Glutamatergic neuron (in vitro differentiated cells): ENCODE results near the gene STMN3. TPM values are rescaled to one million over a fixed set of nuclear protein-coding genes. Genes with fewer than 3 reads are reported as not detected.

ENCODE experiments used
- DNase-seq: peaks from one replicate; pipeline ENCODE4 v3.0.0; 2022
- H3K27ac Mint-ChIP-seq: one replicate; pipeline ENCODE4 v1.8.0; 2020; ENCODE audit warnings: mild to moderate bottlenecking, mixed read lengths, inconsistent platforms; ENCODE audit not compliant: unreplicated experiment
- H3K27me3 Mint-ChIP-seq: one replicate; pipeline ENCODE4 v1.8.0; 2020; ENCODE audit warnings: mild to moderate bottlenecking, moderate library complexity, mixed read lengths, inconsistent platforms; ENCODE audit not compliant: unreplicated experiment
- H3K36me3 Mint-ChIP-seq: one replicate; pipeline ENCODE4 v1.8.0; 2020; ENCODE audit warnings: mild to moderate bottlenecking, mixed read lengths, inconsistent platforms; ENCODE audit not compliant: unreplicated experiment
- H3K4me1 Mint-ChIP-seq: one replicate; pipeline ENCODE4 v1.8.0; 2020; ENCODE audit warnings: mild to moderate bottlenecking, low read depth, mixed read lengths, inconsistent platforms; ENCODE audit not compliant: unreplicated experiment
- H3K4me3 Mint-ChIP-seq: one replicate; pipeline ENCODE4 v1.8.0; 2020; ENCODE audit warnings: mild to moderate bottlenecking, mixed read lengths, inconsistent platforms; ENCODE audit not compliant: unreplicated experiment
- H3K9me3 Mint-ChIP-seq: one replicate; pipeline ENCODE4 v1.8.0; 2020; ENCODE audit warnings: mild to moderate bottlenecking, moderate library complexity, mixed read lengths, inconsistent platforms; ENCODE audit not compliant: unreplicated experiment
- total RNA-seq: library from RNA; stranded (reverse); fragmentation: NEBNext Ultra II Directional; extraction: Animal tissue kit (Norgen Biotek cat#: 25700); gene quantifications from one replicate; pipeline ENCODE4 v1.2.1, GENCODE V29; 2021; ENCODE audit not compliant: unreplicated experiment
- TF ChIP-seq, protein P1 (sequence below): fragments of 200-600 bp; sonication (generic); IDR thresholded peaks from one replicate; pipeline ENCODE4 v1.5.0; 2021; ENCODE audit not compliant: partially characterized antibody, unreplicated experiment

The STMN3 gene
- total RNA-seq, 1 donor from 2014 or later: 459 TPM

DNA sequence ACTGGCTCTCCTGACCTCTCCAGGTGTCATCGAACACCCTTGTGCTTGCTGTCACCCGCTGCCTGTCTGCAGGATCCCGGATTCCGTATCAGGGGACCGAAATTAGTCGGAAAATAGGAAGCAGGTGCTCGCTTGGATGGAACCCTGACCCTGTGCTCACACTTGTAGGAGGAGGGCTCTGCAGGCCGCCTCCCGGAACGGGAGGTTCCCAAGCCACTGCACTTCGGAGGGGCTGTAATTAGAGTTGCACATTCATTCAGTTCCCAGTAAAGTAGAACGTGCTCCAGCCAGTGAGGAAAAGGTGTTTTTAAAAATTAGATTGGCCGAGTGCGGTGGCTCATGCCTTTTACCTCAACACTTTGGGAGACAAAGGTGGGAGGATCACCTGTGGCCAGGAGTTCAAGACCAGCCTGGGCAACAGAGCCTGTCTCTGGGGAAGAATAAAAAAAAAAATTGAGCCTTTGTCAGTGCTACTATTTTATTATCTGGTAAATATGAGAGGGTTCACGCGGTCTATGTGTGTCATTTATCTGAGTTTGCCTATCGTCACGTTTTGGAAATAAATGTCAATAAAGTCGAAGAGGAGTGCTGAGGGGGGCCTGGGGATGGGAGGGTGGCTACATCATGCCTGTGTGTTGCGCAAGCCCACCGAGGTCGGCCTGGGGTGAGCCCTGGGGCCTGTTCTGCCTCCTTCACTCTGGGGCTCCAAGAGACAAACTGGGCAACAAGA is 24.8 kb downstream of the STMN3 start:
- TF ChIP-seq, protein P1, sequence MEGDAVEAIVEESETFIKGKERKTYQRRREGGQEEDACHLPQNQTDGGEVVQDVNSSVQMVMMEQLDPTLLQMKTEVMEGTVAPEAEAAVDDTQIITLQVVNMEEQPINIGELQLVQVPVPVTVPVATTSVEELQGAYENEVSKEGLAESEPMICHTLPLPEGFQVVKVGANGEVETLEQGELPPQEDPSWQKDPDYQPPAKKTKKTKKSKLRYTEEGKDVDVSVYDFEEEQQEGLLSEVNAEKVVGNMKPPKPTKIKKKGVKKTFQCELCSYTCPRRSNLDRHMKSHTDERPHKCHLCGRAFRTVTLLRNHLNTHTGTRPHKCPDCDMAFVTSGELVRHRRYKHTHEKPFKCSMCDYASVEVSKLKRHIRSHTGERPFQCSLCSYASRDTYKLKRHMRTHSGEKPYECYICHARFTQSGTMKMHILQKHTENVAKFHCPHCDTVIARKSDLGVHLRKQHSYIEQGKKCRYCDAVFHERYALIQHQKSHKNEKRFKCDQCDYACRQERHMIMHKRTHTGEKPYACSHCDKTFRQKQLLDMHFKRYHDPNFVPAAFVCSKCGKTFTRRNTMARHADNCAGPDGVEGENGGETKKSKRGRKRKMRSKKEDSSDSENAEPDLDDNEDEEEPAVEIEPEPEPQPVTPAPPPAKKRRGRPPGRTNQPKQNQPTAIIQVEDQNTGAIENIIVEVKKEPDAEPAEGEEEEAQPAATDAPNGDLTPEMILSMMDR: no peak
- no peaks in the 10 kb centered on the region for H3K36me3 Mint-ChIP-seq
- DNase-seq: peak; percentile 20

DNA sequence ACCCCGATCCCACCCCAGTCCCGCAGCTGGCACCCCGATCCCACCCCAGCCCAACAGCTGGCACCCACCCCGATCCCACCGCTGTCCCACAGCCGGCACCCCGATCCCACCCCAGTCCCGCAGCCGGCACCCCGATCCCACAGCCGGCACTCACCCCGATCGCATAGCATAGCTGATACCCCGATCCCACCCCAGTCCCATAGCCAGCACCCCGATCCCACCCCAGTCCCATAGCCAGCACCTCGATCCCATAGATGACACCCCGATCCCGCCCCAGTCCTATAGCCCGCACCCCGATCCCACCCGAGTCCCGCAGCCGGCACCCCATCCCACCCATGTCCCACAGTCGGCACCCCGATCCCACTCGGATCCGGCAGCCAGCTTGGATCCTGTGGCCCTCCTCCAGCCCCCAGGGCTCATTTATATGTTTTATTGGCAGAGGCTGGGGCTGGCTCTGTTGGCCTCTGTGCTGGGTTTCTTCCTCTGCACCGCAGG is 25.4 kb downstream of the STMN3 start:
- no peak for DNase-seq
- peak overlapping the region; percentile 91 for H3K4me3 Mint-ChIP-seq
- TF ChIP-seq, protein P1: no peak
- peaks cover 16% of the 10 kb centered on the region for H3K4me1 Mint-ChIP-seq
- H3K27ac Mint-ChIP-seq: peak overlapping the region; percentile 95
- H3K9me3 Mint-ChIP-seq: peaks cover 18% of the 10 kb centered on the region
- H3K27me3 Mint-ChIP-seq: peaks cover 17% of the 10 kb centered on the region
- H3K36me3 Mint-ChIP-seq: no peaks in the 10 kb centered on the region

More for the DNA sequence above, 24.8 kb downstream of the STMN3 start:
- H3K27ac Mint-ChIP-seq: peak overlapping the region; percentile 95
- peaks cover 18% of the 10 kb centered on the region for H3K9me3 Mint-ChIP-seq
- H3K4me3 Mint-ChIP-seq: peak overlapping the region; percentile 91
- peaks cover 18% of the 10 kb centered on the region for H3K27me3 Mint-ChIP-seq
- H3K4me1 Mint-ChIP-seq: peaks cover 16% of the 10 kb centered on the region

DNA sequence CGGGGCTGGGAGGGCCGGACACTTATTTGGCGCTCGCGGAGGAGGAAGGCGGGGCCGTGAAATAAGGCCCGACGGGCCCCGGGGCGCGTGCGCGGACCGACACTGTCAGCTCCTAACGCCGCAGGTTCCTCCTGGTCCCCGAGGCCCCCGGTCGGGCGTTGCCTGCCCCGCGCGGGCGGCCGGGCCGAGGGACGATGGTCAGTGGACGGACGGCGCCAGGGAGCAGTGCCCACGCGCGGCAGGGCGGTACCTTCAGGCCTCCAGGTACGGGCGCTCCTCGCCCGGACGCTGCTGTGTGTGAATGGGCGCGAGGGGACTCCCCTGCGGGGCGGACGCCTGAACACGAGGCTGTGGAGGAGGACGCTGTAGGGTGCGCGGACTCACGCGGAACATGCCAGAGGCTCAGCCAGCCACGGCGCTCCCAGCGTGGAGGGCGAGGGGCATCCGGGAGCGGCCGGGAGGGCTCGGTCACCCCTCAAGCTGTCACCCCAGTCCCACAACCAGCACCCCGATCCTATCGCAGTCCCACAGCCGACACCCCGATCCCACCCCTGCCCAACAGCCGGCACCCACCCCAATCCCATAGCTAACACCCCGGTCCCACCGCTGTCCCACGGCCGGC is 26.0 kb downstream of the STMN3 start:
- peaks cover 16% of the 10 kb centered on the region for H3K4me1 Mint-ChIP-seq
- DNase-seq: peak; percentile 93
- peaks cover 17% of the 10 kb centered on the region for H3K27me3 Mint-ChIP-seq
- no peaks in the 10 kb centered on the region for H3K36me3 Mint-ChIP-seq
- H3K27ac Mint-ChIP-seq: peak overlapping the region; percentile 48
- peaks cover 18% of the 10 kb centered on the region for H3K9me3 Mint-ChIP-seq
- H3K4me3 Mint-ChIP-seq: peak overlapping the region; percentile 91
- TF ChIP-seq, protein P1: no peak

DNA sequence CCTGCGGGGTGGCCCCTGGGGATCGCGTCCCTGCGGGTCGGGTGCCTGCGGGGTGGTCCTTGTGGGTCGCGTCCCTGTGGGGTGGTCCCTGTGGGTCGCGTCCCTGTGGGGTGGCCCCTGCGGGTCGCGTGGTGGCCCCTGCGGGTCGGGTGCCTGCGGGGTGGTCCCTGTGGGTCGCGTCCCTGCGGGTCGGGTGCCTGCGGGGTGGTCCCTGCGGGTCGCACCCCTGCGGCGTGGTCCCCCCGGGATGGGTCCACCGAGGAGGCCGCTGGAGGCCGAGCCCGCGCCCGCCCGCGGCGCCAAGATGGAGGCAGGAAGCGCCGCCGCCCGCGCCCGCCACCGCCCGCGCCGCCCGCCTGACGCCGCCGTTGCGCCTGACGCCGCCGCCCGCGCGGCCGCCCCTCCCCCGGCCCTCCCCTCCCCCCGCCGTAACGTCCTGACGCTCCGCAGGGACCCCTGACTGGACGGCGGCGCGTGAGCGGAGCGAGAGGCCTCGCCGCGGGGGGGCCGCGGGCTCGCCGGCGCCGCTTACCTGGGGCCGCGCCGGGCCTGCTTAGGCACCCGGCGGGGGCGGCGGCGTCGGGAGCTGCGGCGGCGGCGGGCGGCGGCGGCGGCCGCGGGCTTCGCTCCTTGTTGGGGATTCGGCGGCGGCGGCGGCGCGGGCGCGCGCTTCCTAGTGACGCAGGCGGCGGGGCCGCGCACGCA is 26.6 kb downstream of the STMN3 start, which contains the start of gene GMEB2:
Gene GMEB2, minus strand, starts transcription at position 678 of the 705 bp plus-strand sequence. CDS start 7,704 bp downstream, outside the sequence.
- peaks cover 18% of the 10 kb centered on the region for H3K9me3 Mint-ChIP-seq
- peak within 1 kb of the TSS; percentile 48 for H3K27ac Mint-ChIP-seq
- peak within 1 kb of the TSS; percentile 91 for H3K4me3 Mint-ChIP-seq
- no peaks in the 10 kb centered on the region for H3K36me3 Mint-ChIP-seq
- H3K4me1 Mint-ChIP-seq: peaks cover 16% of the 10 kb centered on the region
- DNase-seq: peak; percentile 78
- TF ChIP-seq, protein P1: no peak
- H3K27me3 Mint-ChIP-seq: peaks cover 19% of the 10 kb centered on the region
